HepG2 (cell line): Measurements from ENCODE around the gene HOXD8. TPM values are rescaled to one million over a fixed set of nuclear protein-coding genes. Genes with fewer than 3 reads are reported as not detected.
A peak's percentile ranks its signal among the peaks of the same experiment; 100 is the strongest.

Experiments
- BCL6 ChIP-seq: IDR thresholded peaks from 2 replicates; pipeline ENCODE4 v1.6.1; 2016; ENCODE audit warnings: missing genetic modification reagents, missing compliant biosample characterization
- BRD4 ChIP-seq: sonication (generic); formaldehyde crosslinking; IDR thresholded peaks from 2 replicates; pipeline ENCODE4 v1.4.0; 2020; ENCODE audit warnings: missing genetic modification reagents
- IRX3 ChIP-seq: sonication (generic); formaldehyde crosslinking; IDR thresholded peaks from 2 replicates; pipeline ENCODE4 v1.8.1; 2023; ENCODE audit warnings: mild to moderate bottlenecking, low read depth, missing genetic modification reagents, borderline replicate concordance
- MAFG ChIP-seq: sonication (generic); formaldehyde crosslinking; IDR thresholded peaks from 2 replicates; pipeline ENCODE4 v1.5.1; 2020; ENCODE audit warnings: mild to moderate bottlenecking, missing genetic modification reagents
- RAD21 ChIP-seq: fragments of 450-650 bp; formaldehyde crosslinking; IDR thresholded peaks from 2 replicates; pipeline ENCODE4 v1.5.0; 2020; ENCODE audit warnings: mild to moderate bottlenecking
- THAP11 ChIP-seq: IDR thresholded peaks from 2 replicates; pipeline ENCODE4 v1.6.1; 2016; ENCODE audit warnings: missing biosample characterization, missing genetic modification reagents
- ZNF644 ChIP-seq: IDR thresholded peaks from 2 replicates; pipeline ENCODE4 v1.6.1; 2016; ENCODE audit warnings: low read depth
- ZNF672 ChIP-seq: sonication (generic); formaldehyde crosslinking; IDR thresholded peaks from 2 replicates; pipeline ENCODE4 v1.8.1; 2022; ENCODE audit warnings: missing genetic modification reagents
- ZSCAN20 ChIP-seq: sonication (generic); formaldehyde crosslinking; IDR thresholded peaks from 2 replicates; pipeline ENCODE4 v1.4.0; 2020; ENCODE audit warnings: missing genetic modification reagents, mild to moderate bottlenecking, borderline replicate concordance
- ZSCAN21 ChIP-seq: sonication (generic); formaldehyde crosslinking; IDR thresholded peaks from 2 replicates; pipeline ENCODE4 v1.8.0; 2022; ENCODE audit warnings: mild to moderate bottlenecking, missing genetic modification reagents, moderate library complexity, borderline replicate concordance
- polyA plus RNA-seq, 8 experiments: library from polyadenylated mRNA; depleted of rRNA in 3 of 8; stranded (reverse) in 7 of 8; unstranded in 1 of 8; fragments of >200 nt; fragmentation: Illumina TruSeq in 4 of 8; extraction: Trizol in 4 of 8; gene quantifications; 2 replicates each; pipeline versions ENCODE4 v1.2.1 to v1.2.3, GENCODE V29; 2011 to 2016; ENCODE audit warnings: low read depth in 4 of 8, missing spikeins in 1 of 8, mixed read lengths in 1 of 8; ENCODE audit not compliant: insufficient read depth in 1 of 8
- total RNA-seq, 5 experiments: library from RNA; depleted of rRNA; stranded (reverse); fragments of >200 nt; fragmentation: Illumina TruSeq; extraction: Trizol; gene quantifications; 2 replicates each; pipeline ENCODE4 v1.2.3, GENCODE V29; 2016; ENCODE audit warnings: low read depth in 1 of 5
- TF ChIP-seq, protein P1 (sequence below): sonication (generic); formaldehyde crosslinking; IDR thresholded peaks from 2 replicates; pipeline ENCODE4 v1.4.0; 2020; ENCODE audit warnings: mild to moderate bottlenecking, missing genetic modification reagents, borderline replicate concordance
- TF ChIP-seq, protein P2 (sequence below): sonication (generic); formaldehyde crosslinking; IDR thresholded peaks from 2 replicates; pipeline ENCODE4 v1.4.0; 2020; ENCODE audit warnings: low read depth, mild to moderate bottlenecking, missing genetic modification reagents
- TF ChIP-seq, protein P3 (sequence below): fragments of 450-650 bp; IDR thresholded peaks from 2 replicates; pipeline ENCODE4 v1.6.1; 2017
- TF ChIP-seq, protein P4 (sequence below): sonication (generic); formaldehyde crosslinking; conservative IDR thresholded peaks from 2 replicates; pipeline ENCODE4 v1.8.0; 2022; ENCODE audit warnings: low read depth, missing genetic modification reagents
- TF ChIP-seq, protein P5 (sequence below): sonication (generic); formaldehyde crosslinking; IDR thresholded peaks from 2 replicates; pipeline ENCODE4 v1.4.0; 2020; ENCODE audit warnings: missing genetic modification reagents
- TF ChIP-seq, protein P6 (sequence below): sonication (generic); formaldehyde crosslinking; IDR thresholded peaks from 2 replicates; pipeline ENCODE4 v1.4.0; 2020; ENCODE audit warnings: missing genetic modification reagents, mild to moderate bottlenecking, borderline replicate concordance
- TF ChIP-seq, protein P7 (sequence below): sonication (generic); formaldehyde crosslinking; IDR thresholded peaks from 2 replicates; pipeline ENCODE4 v1.8.0; 2022; ENCODE audit warnings: mild to moderate bottlenecking, missing genetic modification reagents, borderline replicate concordance

Gene HOXD8
- total and polyA plus RNA-seq, 2 of the 13 experiments (the other 11 are each of a cell fraction or from before 2014, with no cell fraction given), result not detected

DNA sequence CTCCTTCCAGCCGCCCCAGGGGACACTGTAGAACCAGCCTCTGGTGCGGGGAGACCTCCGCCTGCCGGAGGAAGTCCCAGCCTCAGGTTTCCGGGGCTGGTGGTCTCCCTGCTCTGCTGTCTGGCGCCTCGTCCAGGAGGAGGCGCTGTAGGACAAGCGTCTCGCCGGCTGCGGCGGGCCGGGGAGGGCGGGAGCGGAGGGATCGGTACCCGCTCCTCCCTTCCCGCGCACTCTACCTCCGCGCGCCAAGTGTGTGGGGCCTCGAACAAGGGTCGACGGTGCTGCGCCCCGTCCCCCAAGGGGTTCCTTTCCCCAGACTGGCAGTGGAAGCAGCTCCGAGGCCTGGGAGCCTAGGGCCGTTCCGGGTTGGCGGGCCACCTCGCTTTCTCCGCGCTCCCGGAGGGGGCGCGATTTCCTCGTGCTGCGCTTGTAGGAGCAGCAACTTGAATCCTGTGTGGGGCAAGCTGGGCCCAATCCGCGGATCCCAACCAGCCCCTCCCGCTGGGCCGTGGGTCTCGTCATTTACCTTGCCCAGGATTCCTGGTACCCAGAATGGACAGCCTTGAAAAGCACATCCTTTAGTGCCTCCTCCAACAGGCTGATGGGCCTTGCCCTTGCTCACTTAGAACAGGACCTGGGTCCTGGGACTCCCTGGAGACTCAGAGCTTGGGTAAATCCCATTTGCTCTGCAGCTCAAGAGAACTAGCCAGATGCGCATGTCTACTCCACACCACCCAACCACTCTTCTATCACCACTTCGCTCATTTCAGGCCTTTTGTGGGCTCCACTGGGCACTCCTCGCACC is 11.2 kb downstream of the HOXD8 start (continued):
- TF ChIP-seq ZNF644 (CRISPR knock-in tag) (no peak), BRD4 (no peak), ZSCAN20 (CRISPR knock-in tag) (no peak), ZSCAN21 (CRISPR knock-in tag) (peak; percentile 78; the same call in 1 of the 2 replicates), MAFG (CRISPR knock-in tag) (no peak; the same call in 1 of the 2 replicates), RAD21 (CRISPR knock-in tag) (peak; percentile 100), BCL6 (CRISPR knock-in tag) (no peak), IRX3 (CRISPR knock-in tag) (0 out of 2 replicates have a peak, but pooled peaks have one; percentile 53), ZNF672 (CRISPR knock-in tag) (no peak), THAP11 (peak; percentile 42; the same call in 1 of the 2 replicates)
- TF ChIP-seq, protein P1, sequence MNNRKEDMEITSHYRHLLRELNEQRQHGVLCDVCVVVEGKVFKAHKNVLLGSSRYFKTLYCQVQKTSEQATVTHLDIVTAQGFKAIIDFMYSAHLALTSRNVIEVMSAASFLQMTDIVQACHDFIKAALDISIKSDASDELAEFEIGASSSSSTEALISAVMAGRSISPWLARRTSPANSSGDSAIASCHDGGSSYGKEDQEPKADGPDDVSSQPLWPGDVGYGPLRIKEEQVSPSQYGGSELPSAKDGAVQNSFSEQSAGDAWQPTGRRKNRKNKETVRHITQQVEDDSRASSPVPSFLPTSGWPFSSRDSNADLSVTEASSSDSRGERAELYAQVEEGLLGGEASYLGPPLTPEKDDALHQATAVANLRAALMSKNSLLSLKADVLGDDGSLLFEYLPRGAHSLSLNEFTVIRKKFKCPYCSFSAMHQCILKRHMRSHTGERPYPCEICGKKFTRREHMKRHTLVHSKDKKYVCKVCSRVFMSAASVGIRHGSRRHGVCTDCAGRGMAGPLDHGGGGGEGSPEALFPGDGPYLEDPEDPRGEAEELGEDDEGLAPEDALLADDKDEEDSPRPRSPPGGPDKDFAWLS (CRISPR knock-in tag), result no peak
- TF ChIP-seq, protein P2, sequence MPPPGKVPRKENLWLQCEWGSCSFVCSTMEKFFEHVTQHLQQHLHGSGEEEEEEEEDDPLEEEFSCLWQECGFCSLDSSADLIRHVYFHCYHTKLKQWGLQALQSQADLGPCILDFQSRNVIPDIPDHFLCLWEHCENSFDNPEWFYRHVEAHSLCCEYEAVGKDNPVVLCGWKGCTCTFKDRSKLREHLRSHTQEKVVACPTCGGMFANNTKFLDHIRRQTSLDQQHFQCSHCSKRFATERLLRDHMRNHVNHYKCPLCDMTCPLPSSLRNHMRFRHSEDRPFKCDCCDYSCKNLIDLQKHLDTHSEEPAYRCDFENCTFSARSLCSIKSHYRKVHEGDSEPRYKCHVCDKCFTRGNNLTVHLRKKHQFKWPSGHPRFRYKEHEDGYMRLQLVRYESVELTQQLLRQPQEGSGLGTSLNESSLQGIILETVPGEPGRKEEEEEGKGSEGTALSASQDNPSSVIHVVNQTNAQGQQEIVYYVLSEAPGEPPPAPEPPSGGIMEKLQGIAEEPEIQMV (CRISPR knock-in tag), result peak; percentile 82; the same call in 1 of the 2 replicates
- TF ChIP-seq, protein P3, sequence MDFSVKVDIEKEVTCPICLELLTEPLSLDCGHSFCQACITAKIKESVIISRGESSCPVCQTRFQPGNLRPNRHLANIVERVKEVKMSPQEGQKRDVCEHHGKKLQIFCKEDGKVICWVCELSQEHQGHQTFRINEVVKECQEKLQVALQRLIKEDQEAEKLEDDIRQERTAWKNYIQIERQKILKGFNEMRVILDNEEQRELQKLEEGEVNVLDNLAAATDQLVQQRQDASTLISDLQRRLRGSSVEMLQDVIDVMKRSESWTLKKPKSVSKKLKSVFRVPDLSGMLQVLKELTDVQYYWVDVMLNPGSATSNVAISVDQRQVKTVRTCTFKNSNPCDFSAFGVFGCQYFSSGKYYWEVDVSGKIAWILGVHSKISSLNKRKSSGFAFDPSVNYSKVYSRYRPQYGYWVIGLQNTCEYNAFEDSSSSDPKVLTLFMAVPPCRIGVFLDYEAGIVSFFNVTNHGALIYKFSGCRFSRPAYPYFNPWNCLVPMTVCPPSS, result no peak
- TF ChIP-seq, protein P4, sequence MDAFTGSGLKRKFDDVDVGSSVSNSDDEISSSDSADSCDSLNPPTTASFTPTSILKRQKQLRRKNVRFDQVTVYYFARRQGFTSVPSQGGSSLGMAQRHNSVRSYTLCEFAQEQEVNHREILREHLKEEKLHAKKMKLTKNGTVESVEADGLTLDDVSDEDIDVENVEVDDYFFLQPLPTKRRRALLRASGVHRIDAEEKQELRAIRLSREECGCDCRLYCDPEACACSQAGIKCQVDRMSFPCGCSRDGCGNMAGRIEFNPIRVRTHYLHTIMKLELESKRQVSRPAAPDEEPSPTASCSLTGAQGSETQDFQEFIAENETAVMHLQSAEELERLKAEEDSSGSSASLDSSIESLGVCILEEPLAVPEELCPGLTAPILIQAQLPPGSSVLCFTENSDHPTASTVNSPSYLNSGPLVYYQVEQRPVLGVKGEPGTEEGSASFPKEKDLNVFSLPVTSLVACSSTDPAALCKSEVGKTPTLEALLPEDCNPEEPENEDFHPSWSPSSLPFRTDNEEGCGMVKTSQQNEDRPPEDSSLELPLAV, result no peak
- TF ChIP-seq, protein P5, sequence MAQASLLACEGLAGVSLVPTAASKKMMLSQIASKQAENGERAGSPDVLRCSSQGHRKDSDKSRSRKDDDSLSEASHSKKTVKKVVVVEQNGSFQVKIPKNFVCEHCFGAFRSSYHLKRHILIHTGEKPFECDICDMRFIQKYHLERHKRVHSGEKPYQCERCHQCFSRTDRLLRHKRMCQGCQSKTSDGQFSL (CRISPR knock-in tag), result no peak; the same call in 1 of the 2 replicates
- TF ChIP-seq, protein P6, sequence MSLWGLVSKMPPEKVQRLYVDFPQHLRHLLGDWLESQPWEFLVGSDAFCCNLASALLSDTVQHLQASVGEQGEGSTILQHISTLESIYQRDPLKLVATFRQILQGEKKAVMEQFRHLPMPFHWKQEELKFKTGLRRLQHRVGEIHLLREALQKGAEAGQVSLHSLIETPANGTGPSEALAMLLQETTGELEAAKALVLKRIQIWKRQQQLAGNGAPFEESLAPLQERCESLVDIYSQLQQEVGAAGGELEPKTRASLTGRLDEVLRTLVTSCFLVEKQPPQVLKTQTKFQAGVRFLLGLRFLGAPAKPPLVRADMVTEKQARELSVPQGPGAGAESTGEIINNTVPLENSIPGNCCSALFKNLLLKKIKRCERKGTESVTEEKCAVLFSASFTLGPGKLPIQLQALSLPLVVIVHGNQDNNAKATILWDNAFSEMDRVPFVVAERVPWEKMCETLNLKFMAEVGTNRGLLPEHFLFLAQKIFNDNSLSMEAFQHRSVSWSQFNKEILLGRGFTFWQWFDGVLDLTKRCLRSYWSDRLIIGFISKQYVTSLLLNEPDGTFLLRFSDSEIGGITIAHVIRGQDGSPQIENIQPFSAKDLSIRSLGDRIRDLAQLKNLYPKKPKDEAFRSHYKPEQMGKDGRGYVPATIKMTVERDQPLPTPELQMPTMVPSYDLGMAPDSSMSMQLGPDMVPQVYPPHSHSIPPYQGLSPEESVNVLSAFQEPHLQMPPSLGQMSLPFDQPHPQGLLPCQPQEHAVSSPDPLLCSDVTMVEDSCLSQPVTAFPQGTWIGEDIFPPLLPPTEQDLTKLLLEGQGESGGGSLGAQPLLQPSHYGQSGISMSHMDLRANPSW, result no peak
- TF ChIP-seq, protein P7, sequence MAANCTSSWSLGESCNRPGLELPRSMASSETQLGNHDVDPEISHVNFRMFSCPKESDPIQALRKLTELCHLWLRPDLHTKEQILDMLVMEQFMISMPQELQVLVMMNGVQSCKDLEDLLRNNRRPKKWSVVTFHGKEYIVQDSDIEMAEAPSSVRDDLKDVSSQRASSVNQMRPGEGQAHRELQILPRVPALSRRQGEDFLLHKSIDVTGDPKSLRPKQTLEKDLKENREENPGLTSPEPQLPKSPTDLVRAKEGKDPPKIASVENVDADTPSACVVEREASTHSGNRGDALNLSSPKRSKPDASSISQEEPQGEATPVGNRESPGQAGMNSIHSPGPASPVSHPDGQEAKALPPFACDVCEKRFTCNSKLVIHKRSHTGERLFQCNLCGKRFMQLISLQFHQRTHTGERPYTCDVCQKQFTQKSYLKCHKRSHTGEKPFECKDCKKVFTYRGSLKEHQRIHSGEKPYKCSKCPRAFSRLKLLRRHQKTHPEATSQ, result peak; percentile 8; the same call in 1 of the 2 replicates
